SK-N-SH treated with all-trans-retinoic acid at 6 μM for 48 hours (cell line): ENCODE measurements around the gene SLCO3A1.

ENCODE experiments used
- ARNTL ChIP-seq: fragments of 450-650 bp; formaldehyde crosslinking; IDR thresholded peaks from 2 replicates; pipeline ENCODE4 v1.5.0; 2020; ENCODE audit warnings: low read depth, mild to moderate bottlenecking, moderate library complexity, borderline replicate concordance
- BACH2 ChIP-seq: fragments of 250-450 bp; sonication (Bioruptor Pico); IDR thresholded peaks from 2 replicates; pipeline ENCODE4 v1.9.0; 2021; ENCODE audit warnings: mild to moderate bottlenecking, borderline replicate concordance
- CREB5 ChIP-seq: fragments of 250-450 bp; sonication (Bioruptor Pico); IDR thresholded peaks from 2 replicates; pipeline ENCODE4 v1.5.1; 2020; ENCODE audit warnings: low read depth, mild to moderate bottlenecking, moderate library complexity
- GLIS3 ChIP-seq: fragments of 250-450 bp; sonication (Bioruptor Pico); IDR thresholded peaks from 2 replicates; pipeline ENCODE4 v1.5.0; 2020; ENCODE audit warnings: mild to moderate bottlenecking, moderate library complexity
- ZC3H10 ChIP-seq: fragments of 250-450 bp; sonication (Bioruptor Pico); IDR thresholded peaks from 2 replicates; pipeline ENCODE4 v1.5.1; 2021; ENCODE audit warnings: mild to moderate bottlenecking, moderate library complexity
- ZFP3 ChIP-seq: fragments of 250-450 bp; sonication (Bioruptor Pico); IDR thresholded peaks from 2 replicates; pipeline ENCODE4 v1.5.0; 2020; ENCODE audit warnings: mild to moderate bottlenecking, moderate library complexity
- ZFP30 ChIP-seq: fragments of 450-650 bp; formaldehyde crosslinking; IDR thresholded peaks from 2 replicates; pipeline ENCODE4 v1.5.0; 2022; ENCODE audit warnings: mild to moderate bottlenecking, moderate library complexity
- ZNF70 ChIP-seq: fragments of 450-650 bp; formaldehyde crosslinking; IDR thresholded peaks from 2 replicates; pipeline ENCODE4 v1.5.0; 2020; ENCODE audit warnings: mild to moderate bottlenecking, moderate library complexity

GRCh38 chr15:91886878-91887277 lies 33.4 kb downstream of the SLCO3A1 start:
- TF ChIP-seq BACH2 (CRISPR knock-in tag) (no peak), CREB5 (CRISPR knock-in tag) (no peak), ZFP30 (no peak), GLIS3 (CRISPR knock-in tag) (no peak), ZC3H10 (CRISPR knock-in tag) (no peak), ARNTL (no peak), ZNF70 (CRISPR knock-in tag) (no peak), ZFP3 (CRISPR knock-in tag) (no peak)
